Activated T-cell treated with anti-CD3 and anti-CD28 coated beads, Interleukin-2, amount 50 U/mL, for 72 hours (primary cell): ENCODE results near the gene ARHGAP45. TPM values are rescaled to one million over a fixed set of nuclear protein-coding genes. Genes with fewer than 3 reads are reported as not detected.

Experiments
- ATAC-seq, 2 donors: fragments of 150-1000 bp; cut with Tn5 transposase; replicated peaks in 1 of 2; 2 replicates each; pipeline ENCODE4 v1.10.0; 2021; ENCODE audit warnings: moderate library complexity in 2 of 2, mild to moderate bottlenecking in 1 of 2
- DNase-seq, 2 donors: peaks; one replicate each; pipeline ENCODE4 v3.0.0; 2021 to 2022; ENCODE audit warnings: mixed read lengths in 1 of 2
- H3K27ac Mint-ChIP-seq: one replicate; pipeline ENCODE4 v1.8.0; 2022; ENCODE audit warnings: mild to moderate bottlenecking, moderate library complexity, mixed read lengths
- H3K27me3 Mint-ChIP-seq: one replicate; pipeline ENCODE4 v1.8.0; 2022; ENCODE audit warnings: low read depth, mixed read lengths
- H3K36me3 Mint-ChIP-seq, 2 donors: one replicate each; pipeline ENCODE4 v1.8.0; 2022; ENCODE audit warnings: mixed read lengths in 2 of 2, mild to moderate bottlenecking in 1 of 2; ENCODE audit not compliant: insufficient read depth in 2 of 2
- H3K4me1 Mint-ChIP-seq: one replicate; pipeline ENCODE4 v1.8.0; 2022; ENCODE audit warnings: low read depth, mixed read lengths
- H3K4me3 Mint-ChIP-seq, 2 donors: one replicate each; pipeline ENCODE4 v1.8.0; 2022; ENCODE audit warnings: mild to moderate bottlenecking in 2 of 2, mixed read lengths in 2 of 2, moderate library complexity in 2 of 2
- H3K9me3 Mint-ChIP-seq, 2 donors: one replicate each; pipeline ENCODE4 v1.8.0; 2022; ENCODE audit warnings: mixed read lengths in 2 of 2
- total RNA-seq, 2 donors: library from RNA; stranded (reverse); gene quantifications; one replicate each; pipeline ENCODE4 v1.2.3, GENCODE V29; 2022

Gene ARHGAP45
- total RNA-seq, 2 donors from 2014 or later = 235 to 236 TPM

GRCh38 chr19:1054102-1055027 is 12.6 kb upstream of the ARHGAP45 start:
- Mint-ChIP-seq H3K36me3 (peaks cover 9 to 18% of the 10 kb centered on the region in 2 donors), H3K27ac (no peak overlapping the region), H3K9me3 (no peaks in the 10 kb centered on the region), H3K27me3 (no peaks in the 10 kb centered on the region), H3K4me3 (no peak overlapping the region), H3K4me1 (peaks cover 16% of the 10 kb centered on the region)
- no peak for DNase-seq
- ATAC-seq = no peak

- H3K9me3 Mint-ChIP-seq = no peaks in the 10 kb centered on the region
- ATAC-seq = no peak
- H3K4me3 Mint-ChIP-seq = no peak overlapping the region
- H3K4me1 Mint-ChIP-seq = peaks cover 16% of the 10 kb centered on the region
- H3K27ac Mint-ChIP-seq = no peak overlapping the region
- peaks cover 9 to 20% of the 10 kb centered on the region in 2 donors for H3K36me3 Mint-ChIP-seq
- DNase-seq = no peak
- H3K27me3 Mint-ChIP-seq = no peaks in the 10 kb centered on the region
Measured at GRCh38 chr19:1055028-1055425, 11.9 kb upstream of the ARHGAP45 start.

DNA sequence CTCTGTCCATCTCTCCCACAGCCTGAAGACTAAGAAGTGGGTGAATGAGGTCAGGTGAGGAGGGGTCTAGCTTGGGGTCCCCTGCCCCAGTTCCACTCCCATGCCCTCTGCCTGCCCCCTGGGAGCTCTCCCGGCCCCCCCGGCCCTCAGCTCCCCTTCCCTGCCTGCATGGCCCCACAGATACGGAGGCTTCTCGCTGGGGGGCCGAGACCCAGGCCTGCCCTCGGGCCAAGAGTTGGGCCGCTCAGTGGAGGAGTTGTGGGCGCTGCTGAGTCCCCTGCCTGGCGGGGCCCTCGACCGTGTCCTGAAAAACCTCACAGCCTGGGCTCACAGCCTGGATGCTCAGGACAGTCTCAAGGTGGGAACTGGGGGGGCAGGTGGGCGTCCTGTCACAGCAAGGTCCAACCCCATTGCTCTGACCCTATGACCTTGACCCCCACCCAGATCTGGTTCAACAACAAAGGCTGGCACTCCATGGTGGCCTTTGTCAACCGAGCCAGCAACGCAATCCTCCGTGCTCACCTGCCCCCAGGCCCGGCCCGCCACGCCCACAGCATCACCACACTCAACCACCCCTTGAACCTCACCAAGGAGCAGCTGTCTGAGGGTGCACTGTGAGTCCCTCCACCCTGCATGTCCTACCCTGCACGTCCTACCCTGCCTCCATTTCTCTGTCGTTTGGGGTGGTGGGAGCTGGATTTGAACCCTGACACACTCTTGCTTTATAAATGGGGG is 10.9 kb upstream of the ARHGAP45 start:
- Mint-ChIP-seq H3K27me3 (no peaks in the 10 kb centered on the region), H3K36me3 (peaks cover 9 to 20% of the 10 kb centered on the region in 2 donors), H3K4me1 (peaks cover 16% of the 10 kb centered on the region), H3K27ac (no peak overlapping the region), H3K9me3 (no peaks in the 10 kb centered on the region), H3K4me3 (no peak overlapping the region)
- no peak for DNase-seq
- ATAC-seq = no peak

GRCh38 chr19:1057176-1057855 is 9.7 kb upstream of the ARHGAP45 start:
- DNase-seq (peak in 1 of 2 donors; percentile 39), ATAC-seq (peak; percentile 68 to 70)
- H3K4me1 Mint-ChIP-seq = peaks cover 13% of the 10 kb centered on the region
- H3K27me3 Mint-ChIP-seq = no peaks in the 10 kb centered on the region
- H3K9me3 Mint-ChIP-seq = no peaks in the 10 kb centered on the region
- no peak overlapping the region for H3K4me3 Mint-ChIP-seq
- H3K27ac Mint-ChIP-seq = peak overlapping the region; percentile 87
- peaks cover 9 to 20% of the 10 kb centered on the region in 2 donors for H3K36me3 Mint-ChIP-seq

DNA sequence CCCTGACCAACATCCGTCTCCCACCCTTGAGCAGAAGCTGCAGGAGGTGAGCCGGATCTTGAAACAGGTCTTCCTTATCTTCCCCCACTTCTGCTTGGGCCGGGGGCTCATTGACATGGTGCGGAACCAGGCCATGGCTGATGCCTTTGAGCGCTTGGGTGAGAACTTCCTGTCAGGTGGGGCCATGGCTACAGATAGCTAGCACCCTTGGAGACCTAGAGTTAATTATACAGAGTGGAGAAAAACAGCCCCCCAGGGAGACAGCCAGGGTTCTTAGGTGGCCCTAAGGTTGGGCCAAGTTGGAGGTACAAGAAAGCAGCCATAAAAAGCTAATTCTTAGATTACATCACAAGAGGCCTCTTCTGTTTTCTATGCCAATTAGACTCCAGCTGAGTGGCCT is 8.9 kb upstream of the ARHGAP45 start:
- no peaks in the 10 kb centered on the region for H3K9me3 Mint-ChIP-seq
- ATAC-seq (no peak), DNase-seq (no peak)
- no peak overlapping the region for H3K27ac Mint-ChIP-seq
- no peak overlapping the region for H3K4me3 Mint-ChIP-seq
- H3K4me1 Mint-ChIP-seq = peaks cover 13% of the 10 kb centered on the region
- no peaks in the 10 kb centered on the region for H3K27me3 Mint-ChIP-seq
- peaks cover 9 to 20% of the 10 kb centered on the region in 2 donors for H3K36me3 Mint-ChIP-seq

DNA sequence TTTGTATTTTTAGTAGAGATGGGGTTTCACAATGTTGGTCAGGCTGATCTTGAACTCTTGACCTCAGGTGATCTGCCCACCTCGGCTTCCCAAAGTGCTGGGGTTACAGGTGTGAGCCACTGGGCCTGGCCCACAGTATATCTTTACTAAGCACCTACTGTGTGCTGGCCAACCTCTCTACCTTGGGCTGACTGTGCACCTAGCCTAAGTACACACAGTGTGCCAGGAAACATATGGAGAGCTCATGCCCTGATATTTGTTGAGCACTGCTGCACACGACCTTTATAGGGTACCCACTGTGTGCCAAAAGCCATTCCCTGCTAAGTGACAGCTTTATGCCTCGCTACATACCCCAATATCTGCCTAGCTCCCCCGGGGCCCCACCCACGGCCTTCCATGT is 6.3 kb upstream of the ARHGAP45 start:
- Mint-ChIP-seq H3K4me1 (peaks cover 28% of the 10 kb centered on the region), H3K36me3 (peaks cover 8 to 19% of the 10 kb centered on the region in 2 donors), H3K27me3 (no peaks in the 10 kb centered on the region), H3K4me3 (no peak overlapping the region), H3K27ac (no peak overlapping the region), H3K9me3 (no peaks in the 10 kb centered on the region)
- no peak for ATAC-seq
- no peak for DNase-seq

GRCh38 chr19:1061987-1062386 is 5.0 kb upstream of the ARHGAP45 start:
- ATAC-seq (no peak), DNase-seq (no peak)
- Mint-ChIP-seq H3K9me3 (no peaks in the 10 kb centered on the region), H3K27ac (no peak overlapping the region), H3K36me3 (peaks cover 3 to 10% of the 10 kb centered on the region in 2 donors), H3K4me1 (peaks cover 34% of the 10 kb centered on the region), H3K4me3 (no peak overlapping the region), H3K27me3 (no peaks in the 10 kb centered on the region)

- Mint-ChIP-seq H3K4me1 (peaks cover 29% of the 10 kb centered on the region), H3K4me3 (no peak overlapping the region), H3K27me3 (no peaks in the 10 kb centered on the region), H3K36me3 (peaks cover under 1 to 6% of the 10 kb centered on the region in 2 donors), H3K27ac (no peak overlapping the region), H3K9me3 (no peaks in the 10 kb centered on the region)
- ATAC-seq = peak in 1 of 2 donors; percentile 13
- peak in 1 of 2 donors; percentile 64 for DNase-seq
Measured at GRCh38 chr19:1062387-1063029, 4.5 kb upstream of the ARHGAP45 start.

GRCh38 chr19:1063030-1063908 is 3.7 kb upstream of the ARHGAP45 start:
- Mint-ChIP-seq H3K36me3 (peaks cover 0 to 4% of the 10 kb centered on the region in 2 donors), H3K9me3 (no peaks in the 10 kb centered on the region), H3K4me1 (peaks cover 23% of the 10 kb centered on the region), H3K27ac (no peak overlapping the region), H3K4me3 (no peak overlapping the region), H3K27me3 (no peaks in the 10 kb centered on the region)
- ATAC-seq (peak; percentile 21 to 29), DNase-seq (peak; percentile 74 to 80)

- DNase-seq = no peak
- no peaks in the 10 kb centered on the region for H3K27me3 Mint-ChIP-seq
- H3K4me1 Mint-ChIP-seq = peaks cover 28% of the 10 kb centered on the region
- H3K9me3 Mint-ChIP-seq = no peaks in the 10 kb centered on the region
- no peak for ATAC-seq
- peaks cover 5 to 9% of the 10 kb centered on the region in 2 donors for H3K36me3 Mint-ChIP-seq
- no peak overlapping the region for H3K27ac Mint-ChIP-seq
- H3K4me3 Mint-ChIP-seq = no peak overlapping the region
Measured at GRCh38 chr19:1063909-1064660, 2.9 kb upstream of the ARHGAP45 start.
